Karpas-422 (cell line): ENCODE results near the gene MAN1C1. TPM values are rescaled to one million over a fixed set of nuclear protein-coding genes. Genes with fewer than 3 reads are reported as not detected.
"Not testable (repeated sequence)": the region's sequence is repeated elsewhere in the genome, so short reads cannot be mapped to it uniquely, and the experiment has no call there.

Experiments used
- DNase-seq: peaks from one replicate; pipeline ENCODE4 v3.0.0-alpha.2; 2015
- H2AFZ ChIP-seq: fragments of 200-600 bp; sonication (generic); 2 replicates; pipeline ENCODE4 v1.6.1; 2014; ENCODE audit warnings: antibody characterized with exemption, low read length, mixed read lengths
- H3K27ac ChIP-seq: fragments of 200-600 bp; sonication (generic); 2 replicates; pipeline ENCODE4 v1.5.1; 2014; ENCODE audit warnings: mild to moderate bottlenecking, low read length, moderate library complexity
- H3K27me3 ChIP-seq: fragments of 200-600 bp; sonication (generic); 2 replicates; pipeline ENCODE4 v1.6.1; 2014; ENCODE audit warnings: low read length, mixed read lengths
- H3K36me3 ChIP-seq: fragments of 200-600 bp; sonication (generic); 2 replicates; pipeline ENCODE4 v1.6.1; 2014; ENCODE audit warnings: low read length, mixed read lengths; ENCODE audit not compliant: insufficient read depth
- H3K4me1 ChIP-seq: fragments of 200-600 bp; sonication (generic); 2 replicates; pipeline ENCODE4 v1.6.1; 2014; ENCODE audit warnings: mild to moderate bottlenecking, low read length, mixed read lengths
- H3K4me2 ChIP-seq: fragments of 200-600 bp; sonication (generic); 2 replicates; pipeline ENCODE4 v1.6.1; 2014; ENCODE audit warnings: low read length, low read depth, mild to moderate bottlenecking; ENCODE audit not compliant: poor library complexity, severe bottlenecking
- H3K4me3 ChIP-seq: fragments of 200-600 bp; sonication (generic); 2 replicates; pipeline ENCODE4 v1.5.1; 2014; ENCODE audit warnings: mild to moderate bottlenecking, antibody characterized with exemption, low read length, mixed read lengths
- H3K79me2 ChIP-seq: fragments of 200-600 bp; sonication (generic); 2 replicates; pipeline ENCODE4 v1.6.1; 2014; ENCODE audit warnings: mild to moderate bottlenecking, low read length, mixed read lengths
- H3K9ac ChIP-seq: fragments of 200-600 bp; sonication (generic); 2 replicates; pipeline ENCODE4 v1.6.0; 2014; ENCODE audit warnings: low read length
- H3K9me2 ChIP-seq: fragments of 200-600 bp; sonication (generic), shearing (Covaris generic); replicated peaks from 2 replicates; pipeline ENCODE4 v1.6.0; 2014; ENCODE audit warnings: mild to moderate bottlenecking, low read length, moderate library complexity; ENCODE audit not compliant: insufficient read depth
- H3K9me3 ChIP-seq: fragments of 300-700, 200-600 bp; sonication (generic); 2 replicates; pipeline ENCODE4 v1.6.1; 2014; ENCODE audit warnings: low read length, mixed read lengths
- H4K20me1 ChIP-seq: fragments of 200-600 bp; sonication (generic); 2 replicates; pipeline ENCODE4 v1.6.1; 2014; ENCODE audit warnings: mild to moderate bottlenecking, antibody characterized with exemption, low read length, low read depth; ENCODE audit not compliant: insufficient read depth
- total RNA-seq: library from RNA; depleted of rRNA; stranded (reverse); fragments of >200 nt; shearing (Covaris generic); gene quantifications from 2 replicates; pipeline ENCODE4 v1.2.3, GENCODE V29; 2014; ENCODE audit warnings: low replicate concordance

MAN1C1 gene
- total RNA-seq, 1 experiment from 2014 or later: not detected

DNA sequence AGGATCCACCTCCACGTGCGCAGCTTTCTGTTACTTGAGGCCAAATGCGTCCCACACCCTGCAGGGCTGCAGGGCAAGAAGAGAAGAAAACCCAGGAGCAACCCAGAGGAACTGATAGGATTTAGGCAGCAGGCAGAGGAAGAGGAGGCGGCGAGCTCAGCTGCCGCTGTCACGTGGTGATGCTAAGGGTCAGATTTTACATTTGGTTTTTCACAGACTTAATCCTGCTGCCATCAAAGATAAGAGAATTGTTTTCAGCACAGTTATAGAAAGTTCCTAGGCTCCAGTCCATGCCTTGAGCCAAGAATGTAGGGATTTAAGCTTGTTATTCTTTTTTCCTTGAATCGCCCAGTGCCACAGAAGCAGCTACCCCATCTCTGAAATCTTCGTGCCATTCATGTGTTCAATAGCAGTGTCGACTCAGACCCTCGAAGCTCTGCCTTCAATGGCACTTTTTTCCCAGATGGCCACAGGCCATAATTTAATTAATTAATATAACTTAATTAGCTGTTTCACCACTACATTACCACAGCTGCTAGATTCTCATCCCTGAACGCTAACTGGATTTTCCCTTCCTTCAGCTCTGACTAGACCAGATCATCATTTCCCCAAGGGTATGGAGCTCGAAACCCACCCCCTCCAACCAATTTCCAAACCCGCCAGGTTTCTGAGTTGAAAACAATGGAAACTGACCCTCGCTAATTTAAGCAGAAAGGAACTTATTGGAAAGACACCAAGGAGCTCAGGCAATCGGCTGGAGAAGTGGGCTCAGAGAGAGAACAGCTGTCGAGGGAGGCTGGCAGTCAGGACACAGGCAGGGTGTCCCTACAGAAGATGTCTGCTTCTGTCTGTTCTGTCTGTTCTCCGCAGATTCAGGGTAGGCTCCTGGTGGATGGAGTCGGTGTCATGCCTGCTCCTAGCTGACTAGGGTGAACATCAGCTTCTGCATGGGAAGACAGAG is 37.0 kb upstream of the MAN1C1 start:
- Histone ChIP-seq H3K9me2 (no peaks in the 10 kb centered on the region), H4K20me1 (no peaks in the 10 kb centered on the region), H2AFZ (no peak overlapping the region), H3K9ac (no peak overlapping the region), H3K27ac (no peak overlapping the region), H3K27me3 (no peaks in the 10 kb centered on the region), H3K79me2 (no peaks in the 10 kb centered on the region), H3K4me2 (no peak overlapping the region), H3K9me3 (no peaks in the 10 kb centered on the region), H3K4me3 (no peak overlapping the region), H3K36me3 (no peaks in the 10 kb centered on the region), H3K4me1 (peaks cover 2% of the 10 kb centered on the region)
- no peak for DNase-seq

DNA sequence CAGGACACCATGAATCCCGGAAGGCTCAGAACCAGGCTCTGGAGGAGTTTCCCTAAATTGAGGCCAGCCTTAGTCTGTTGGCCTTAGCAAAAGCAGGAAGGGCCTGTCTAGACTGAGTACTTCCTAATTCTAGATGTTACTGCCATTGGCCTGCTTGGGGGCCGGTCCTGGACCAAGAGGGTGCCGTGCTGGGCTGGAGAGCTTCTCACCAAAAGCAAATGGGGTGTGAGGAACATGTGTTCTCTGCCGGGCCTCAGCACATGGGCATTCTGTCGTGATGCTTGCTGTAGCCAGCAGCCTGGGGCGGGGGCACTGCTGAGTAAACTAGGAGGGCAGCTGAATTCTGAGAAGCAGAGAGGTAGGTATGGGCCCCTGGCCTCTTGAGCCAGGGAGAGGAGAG is 35.7 kb upstream of the MAN1C1 start:
- Histone ChIP-seq H3K27ac (no peak overlapping the region), H3K9ac (no peak overlapping the region), H3K4me1 (peaks cover 14% of the 10 kb centered on the region), H3K27me3 (no peaks in the 10 kb centered on the region), H3K79me2 (no peaks in the 10 kb centered on the region), H3K9me3 (no peaks in the 10 kb centered on the region), H3K4me3 (no peak overlapping the region), H2AFZ (no peak overlapping the region), H3K4me2 (no peak overlapping the region), H4K20me1 (no peaks in the 10 kb centered on the region), H3K36me3 (no peaks in the 10 kb centered on the region), H3K9me2 (no peaks in the 10 kb centered on the region)
- no peak for DNase-seq

GRCh38 chr1:25581764-25582163 is 34.8 kb upstream of the MAN1C1 start:
- H3K9ac ChIP-seq: no peak overlapping the region
- no peaks in the 10 kb centered on the region for H3K79me2 ChIP-seq
- no peaks in the 10 kb centered on the region for H3K27me3 ChIP-seq
- no peak overlapping the region for H2AFZ ChIP-seq
- no peak for DNase-seq
- H3K4me3 ChIP-seq: no peak overlapping the region
- H3K9me3 ChIP-seq: no peaks in the 10 kb centered on the region
- H3K9me2 ChIP-seq: no peaks in the 10 kb centered on the region
- no peaks in the 10 kb centered on the region for H3K36me3 ChIP-seq
- H3K27ac ChIP-seq: no peak overlapping the region
- no peak overlapping the region for H3K4me2 ChIP-seq
- no peaks in the 10 kb centered on the region for H4K20me1 ChIP-seq
- H3K4me1 ChIP-seq: peaks cover 16% of the 10 kb centered on the region

DNA sequence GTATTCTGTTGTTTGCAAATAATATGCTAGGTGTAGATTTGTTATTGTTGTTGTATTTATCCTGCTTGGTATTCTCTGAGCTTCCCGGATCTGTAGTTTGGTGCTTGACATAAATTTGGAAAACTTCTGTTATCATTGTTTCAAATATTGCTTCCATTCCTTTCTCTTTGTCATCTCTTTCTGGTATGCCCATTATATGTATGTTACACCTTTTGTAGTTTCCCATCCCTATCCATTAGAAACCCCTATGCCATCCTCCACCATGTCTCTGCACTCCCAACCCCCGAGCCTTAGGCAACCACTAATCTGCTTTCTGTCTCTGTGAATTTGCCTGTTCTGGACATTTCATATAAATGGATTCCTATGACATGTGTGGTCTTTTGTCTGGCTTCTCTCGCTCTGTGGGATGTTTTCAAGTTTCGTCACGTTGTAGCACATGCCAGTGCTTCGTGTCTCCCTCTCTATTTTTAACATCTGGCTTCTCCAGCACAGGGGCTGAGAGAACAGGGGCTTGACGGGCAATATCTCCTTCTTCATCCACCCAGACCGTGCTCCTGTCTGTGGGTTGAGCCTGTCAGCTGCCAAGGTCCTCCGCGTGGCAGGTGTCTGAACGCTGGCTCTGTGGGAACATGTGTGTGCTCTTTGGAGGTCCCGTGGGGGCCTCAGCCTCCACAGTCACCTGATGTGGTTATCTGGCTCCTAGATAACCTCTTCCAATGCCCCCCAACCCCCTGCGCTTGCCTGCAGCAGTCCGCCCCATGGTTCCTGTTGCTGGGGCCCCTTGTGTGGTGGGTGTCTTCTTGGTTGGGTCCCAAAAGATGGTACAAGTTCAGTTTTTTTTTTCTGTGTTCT is 32.8 kb upstream of the MAN1C1 start:
- peaks cover 32% of the 10 kb centered on the region for H3K4me1 ChIP-seq
- no peak overlapping the region for H3K4me2 ChIP-seq
- H4K20me1 ChIP-seq: no peaks in the 10 kb centered on the region
- H3K27ac ChIP-seq: no peak overlapping the region
- H3K27me3 ChIP-seq: no peaks in the 10 kb centered on the region
- no peak overlapping the region for H3K4me3 ChIP-seq
- H3K9me2 ChIP-seq: no peaks in the 10 kb centered on the region
- H2AFZ ChIP-seq: no peak overlapping the region
- DNase-seq: no peak
- no peaks in the 10 kb centered on the region for H3K9me3 ChIP-seq
- no peaks in the 10 kb centered on the region for H3K79me2 ChIP-seq
- no peak overlapping the region for H3K9ac ChIP-seq
- H3K36me3 ChIP-seq: no peaks in the 10 kb centered on the region

DNA sequence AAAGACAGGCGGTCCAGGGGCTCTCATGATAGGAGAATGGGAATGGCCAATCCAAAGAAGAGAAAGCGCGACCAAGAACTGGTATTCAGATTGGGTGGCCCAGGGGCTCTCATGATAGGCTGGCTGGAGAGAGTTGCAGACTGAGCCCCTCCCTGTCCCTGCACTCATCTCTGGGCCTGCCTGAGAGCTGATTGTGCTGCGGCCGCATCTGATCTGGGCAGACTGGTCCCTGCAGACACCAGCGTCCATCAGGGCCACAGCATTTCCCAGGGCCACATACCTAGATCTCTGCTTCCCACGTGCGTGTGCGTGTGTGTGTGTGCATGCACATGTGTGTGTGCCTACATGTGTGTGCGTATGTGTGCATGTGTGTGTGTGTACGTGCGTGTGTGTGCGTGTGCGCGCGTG is 30.4 kb upstream of the MAN1C1 start:
- H3K4me1 ChIP-seq: peaks cover 32% of the 10 kb centered on the region
- H3K27me3 ChIP-seq: no peaks in the 10 kb centered on the region
- H3K27ac ChIP-seq: no peak overlapping the region
- no peaks in the 10 kb centered on the region for H4K20me1 ChIP-seq
- no peaks in the 10 kb centered on the region for H3K9me3 ChIP-seq
- H3K36me3 ChIP-seq: no peaks in the 10 kb centered on the region
- no peak overlapping the region for H3K4me2 ChIP-seq
- H3K9ac ChIP-seq: no peak overlapping the region
- H3K4me3 ChIP-seq: no peak overlapping the region
- no peaks in the 10 kb centered on the region for H3K9me2 ChIP-seq
- H3K79me2 ChIP-seq: no peaks in the 10 kb centered on the region
- no peak for DNase-seq
- no peak overlapping the region for H2AFZ ChIP-seq

DNA sequence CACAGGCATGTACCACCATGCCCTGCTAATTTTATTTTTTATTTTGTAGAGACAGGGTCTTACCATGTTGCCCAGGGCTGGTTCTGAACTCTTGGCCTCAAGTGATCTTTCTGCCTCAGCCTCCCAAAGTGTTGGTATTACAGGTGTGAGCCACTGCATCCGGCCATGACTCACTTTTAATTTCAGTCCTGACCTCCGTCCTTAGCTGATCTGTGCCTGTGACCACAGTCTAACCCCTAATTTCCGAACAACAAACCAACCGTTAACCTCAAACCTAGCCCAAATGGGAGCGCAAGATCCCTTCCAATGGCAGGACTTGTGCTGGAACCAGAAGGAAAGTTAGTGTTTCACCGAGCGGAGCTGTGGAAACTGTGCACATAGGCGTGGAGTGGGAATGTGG is 29.3 kb upstream of the MAN1C1 start:
- no peaks in the 10 kb centered on the region for H3K9me2 ChIP-seq
- H3K27me3 ChIP-seq: no peaks in the 10 kb centered on the region
- no peak overlapping the region for H3K27ac ChIP-seq
- no peaks in the 10 kb centered on the region for H3K9me3 ChIP-seq
- peaks cover 32% of the 10 kb centered on the region for H3K4me1 ChIP-seq
- no peak for DNase-seq
- H3K4me3 ChIP-seq: no peak overlapping the region
- no peaks in the 10 kb centered on the region for H3K79me2 ChIP-seq
- no peak overlapping the region for H3K9ac ChIP-seq
- H4K20me1 ChIP-seq: no peaks in the 10 kb centered on the region
- H3K4me2 ChIP-seq: peak overlapping the region; percentile 52
- H2AFZ ChIP-seq: no peak overlapping the region
- H3K36me3 ChIP-seq: no peaks in the 10 kb centered on the region

DNA sequence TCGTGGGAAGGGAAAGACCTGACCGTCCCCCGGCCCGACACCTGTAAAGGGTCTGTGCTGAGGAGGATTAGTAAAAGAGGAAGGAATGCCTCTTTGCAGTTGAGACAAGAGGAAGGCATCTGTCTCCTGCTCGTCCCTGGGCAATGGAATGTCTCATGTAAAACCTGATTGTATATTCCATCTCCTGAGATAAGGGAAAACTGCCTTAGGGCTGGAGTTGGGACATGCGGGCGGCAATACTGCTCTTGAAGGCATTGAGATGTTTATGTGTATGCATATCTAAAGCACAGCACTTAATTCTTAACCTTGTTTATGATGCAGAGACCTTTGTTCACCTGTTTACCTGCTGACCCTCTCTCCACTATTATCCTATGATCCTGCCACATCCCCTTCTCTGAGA is 28.4 kb upstream of the MAN1C1 start:
- H3K27ac ChIP-seq: peak overlapping the region; percentile 32; the same call in 1 of the 2 replicates
- not testable (repeated sequence) for DNase-seq, H3K79me2 ChIP-seq, H3K9me2 ChIP-seq, H3K36me3 ChIP-seq, H2AFZ ChIP-seq, H3K27me3 ChIP-seq, H3K9me3 ChIP-seq, H4K20me1 ChIP-seq
- H3K9ac ChIP-seq: peak overlapping the region; percentile 27; the same call in 1 of the 2 replicates
- H3K4me3 ChIP-seq: peak overlapping the region; percentile 5; the same call in 1 of the 2 replicates
- peak overlapping the region; percentile 52 for H3K4me2 ChIP-seq
- peaks cover 32% of the 10 kb centered on the region for H3K4me1 ChIP-seq

GRCh38 chr1:25588786-25589185 is 27.8 kb upstream of the MAN1C1 start:
- not testable (repeated sequence) for H3K9me3 ChIP-seq, H3K9me2 ChIP-seq, H2AFZ ChIP-seq, H3K36me3 ChIP-seq, H3K9ac ChIP-seq, H3K79me2 ChIP-seq, H3K4me2 ChIP-seq, DNase-seq, H3K4me3 ChIP-seq, H3K27me3 ChIP-seq, H3K27ac ChIP-seq, H4K20me1 ChIP-seq
- H3K4me1 ChIP-seq: peaks cover 32% of the 10 kb centered on the region
